GM12891 (cell line): ENCODE results near the gene FOXL2.

ENCODE experiments used
- DNase-seq: peaks from one replicate; pipeline ENCODE4 v3.0.0; 2011; ENCODE audit warnings: low spot score; ENCODE audit not compliant: insufficient read length
- FAIRE-seq: peaks from 2 replicates; lab custom pipeline; 2011; peaks lifted over from hg19 to GRCh38; lab: Jason Lieb, UNC
- PAX5 ChIP-seq: IDR thresholded peaks from 2 replicates; pipeline ENCODE4 v1.6.1; 2011; ENCODE audit warnings: low read length, moderate library complexity, mild to moderate bottlenecking; ENCODE audit not compliant: insufficient read depth, severe bottlenecking
- POLR2A ChIP-seq: IDR thresholded peaks from 2 replicates; pipeline ENCODE4 v1.6.1; 2011; ENCODE audit warnings: low read depth, low read length, control low read depth
- POLR2AphosphoS5 ChIP-seq: IDR thresholded peaks from 2 replicates; pipeline ENCODE4 v1.6.1; 2011; ENCODE audit warnings: low read depth, low read length, control low read depth
- POU2F2 ChIP-seq: IDR thresholded peaks from 2 replicates; pipeline ENCODE4 v1.6.1; 2011; ENCODE audit warnings: low read depth, mild to moderate bottlenecking, control low read depth, low read length, moderate library complexity
- SPI1 ChIP-seq: IDR thresholded peaks from 2 replicates; pipeline ENCODE4 v1.6.1; 2011; ENCODE audit warnings: low read depth, low read length, control low read depth
- TAF1 ChIP-seq: IDR thresholded peaks from 2 replicates; pipeline ENCODE4 v1.6.1; 2011; ENCODE audit warnings: low read depth, low read length, control low read depth

The FOXL2 gene

DNA sequence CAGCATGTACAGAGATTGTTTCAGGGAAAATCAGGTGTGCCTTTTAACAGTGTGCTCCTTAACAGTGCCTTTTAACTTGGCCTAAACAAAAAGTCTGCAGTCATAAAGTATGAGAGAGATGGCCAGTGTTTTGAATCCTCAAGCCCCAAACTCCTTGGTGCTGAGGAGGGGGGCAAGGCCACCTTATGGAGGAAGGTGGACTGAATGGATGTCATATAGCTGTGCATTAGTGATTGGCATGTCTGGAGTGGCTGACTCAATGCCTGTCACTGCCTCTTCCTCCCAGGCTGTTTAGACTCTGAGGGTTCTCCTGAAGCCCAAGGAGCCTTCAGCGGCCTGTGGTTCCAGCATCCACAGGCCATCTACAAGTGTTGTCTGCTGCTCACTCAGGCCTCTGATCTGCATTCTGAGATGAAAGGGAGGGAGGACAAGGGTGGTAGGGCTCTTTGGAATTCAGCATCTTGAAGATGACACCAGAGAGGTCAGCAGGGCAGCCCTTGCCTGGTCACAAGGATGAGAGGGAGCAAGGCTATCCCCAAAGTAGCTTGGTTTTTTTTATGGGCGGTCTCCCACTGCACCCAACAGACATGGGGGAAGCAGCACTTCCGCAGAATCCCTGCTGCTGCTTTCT, 1.5 kb upstream of the FOXL2 start:
- TF ChIP-seq SPI1 (no peak), POLR2A (no peak), POU2F2 (no peak), POLR2AphosphoS5 (no peak), PAX5 (no peak), TAF1 (no peak)
- DNase-seq: no peak
- FAIRE-seq: no peak

DNA sequence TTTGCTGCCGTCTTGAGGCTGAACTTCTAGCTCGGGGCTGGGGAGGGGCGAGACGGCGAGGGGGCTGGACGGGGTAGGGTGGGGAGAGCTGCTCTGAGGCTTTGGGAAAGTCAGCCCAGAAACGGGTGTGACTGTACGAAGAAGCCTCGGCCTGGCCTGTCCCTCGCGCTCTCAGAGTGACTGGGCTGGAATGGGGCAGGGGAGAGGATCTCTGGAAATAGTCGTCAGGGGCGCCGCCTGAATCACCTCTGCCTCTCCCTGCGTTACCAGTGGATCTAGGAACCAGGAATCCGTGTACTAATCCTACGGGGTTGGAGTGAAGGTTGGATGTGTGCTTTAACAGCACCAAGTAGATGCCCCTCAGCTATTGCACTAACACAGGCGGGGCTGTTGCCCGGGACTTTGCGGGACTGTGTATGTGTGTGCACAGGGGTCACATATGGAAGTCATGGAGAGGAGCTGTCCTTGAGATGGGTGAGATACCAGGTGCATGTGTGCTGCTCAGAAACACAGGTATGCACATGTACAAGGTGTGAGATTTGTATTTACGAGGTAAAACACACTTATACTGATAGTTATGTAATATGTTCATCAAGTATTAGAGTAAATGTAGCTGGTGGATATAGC, 671 bp upstream of the FOXL2 start:
- TF ChIP-seq POLR2AphosphoS5: no peak
- no peak for TF ChIP-seq POU2F2
- no peak for DNase-seq
- no peak for FAIRE-seq

GRCh38 chr3:138945709-138946662, 951 bp downstream of the FOXL2 start:
- FAIRE-seq (peak; percentile 5), DNase-seq (no peak)
- TF ChIP-seq PAX5 (no peak), TAF1 (no peak), SPI1 (no peak), POLR2AphosphoS5 (no peak), POU2F2 (no peak), POLR2A (no peak)

DNA sequence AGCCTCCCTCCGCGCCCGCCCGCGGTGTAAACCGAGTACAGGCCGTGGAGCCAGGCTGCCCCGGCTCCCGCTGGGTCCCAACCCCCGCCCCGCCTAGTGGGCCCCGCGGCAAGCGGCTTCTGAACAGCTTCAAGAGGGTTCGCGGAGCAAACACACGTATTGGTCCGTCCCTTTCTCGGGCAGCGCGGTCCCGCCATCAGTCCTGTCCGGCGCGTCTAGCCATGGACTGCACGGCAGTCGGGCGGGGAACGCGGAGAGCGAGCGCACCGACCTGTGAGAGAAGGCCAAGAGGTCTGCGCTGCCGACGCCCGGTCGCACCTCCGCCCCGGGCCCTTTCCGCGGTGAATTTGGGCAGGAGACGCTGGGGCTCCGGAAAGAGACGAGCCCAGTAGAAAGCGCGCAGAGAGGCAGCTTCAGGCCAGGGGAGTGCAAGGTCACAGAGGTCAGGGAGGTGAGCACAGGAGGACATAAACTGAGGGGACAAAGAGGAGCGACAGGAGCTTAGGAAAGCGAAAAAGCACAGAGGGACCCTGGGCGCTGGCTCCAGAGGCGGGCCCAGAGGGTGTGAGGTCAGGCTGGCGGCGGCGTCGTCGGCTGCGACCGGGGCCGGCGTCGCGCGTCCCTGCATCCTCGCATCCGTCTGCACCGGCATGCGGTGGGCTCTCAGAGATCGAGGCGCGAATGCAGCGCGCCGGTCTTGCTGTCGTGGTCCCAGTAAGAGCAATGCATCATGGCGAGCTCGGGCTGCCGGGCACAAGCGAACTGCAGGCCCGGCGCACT, 1.8 kb downstream of the FOXL2 start:
- DNase-seq (no peak), FAIRE-seq (no peak)
- TF ChIP-seq SPI1: no peak
- no peak for TF ChIP-seq POLR2AphosphoS5
- no peak for TF ChIP-seq POLR2A
- TF ChIP-seq TAF1: no peak

GRCh38 chr3:138944654-138944928, 2.3 kb downstream of the FOXL2 start:
- DNase-seq (no peak), FAIRE-seq (no peak)
- TF ChIP-seq POLR2AphosphoS5: no peak
- TF ChIP-seq TAF1: no peak
- TF ChIP-seq SPI1: no peak
- TF ChIP-seq PAX5: no peak
- no peak for TF ChIP-seq POU2F2

DNA sequence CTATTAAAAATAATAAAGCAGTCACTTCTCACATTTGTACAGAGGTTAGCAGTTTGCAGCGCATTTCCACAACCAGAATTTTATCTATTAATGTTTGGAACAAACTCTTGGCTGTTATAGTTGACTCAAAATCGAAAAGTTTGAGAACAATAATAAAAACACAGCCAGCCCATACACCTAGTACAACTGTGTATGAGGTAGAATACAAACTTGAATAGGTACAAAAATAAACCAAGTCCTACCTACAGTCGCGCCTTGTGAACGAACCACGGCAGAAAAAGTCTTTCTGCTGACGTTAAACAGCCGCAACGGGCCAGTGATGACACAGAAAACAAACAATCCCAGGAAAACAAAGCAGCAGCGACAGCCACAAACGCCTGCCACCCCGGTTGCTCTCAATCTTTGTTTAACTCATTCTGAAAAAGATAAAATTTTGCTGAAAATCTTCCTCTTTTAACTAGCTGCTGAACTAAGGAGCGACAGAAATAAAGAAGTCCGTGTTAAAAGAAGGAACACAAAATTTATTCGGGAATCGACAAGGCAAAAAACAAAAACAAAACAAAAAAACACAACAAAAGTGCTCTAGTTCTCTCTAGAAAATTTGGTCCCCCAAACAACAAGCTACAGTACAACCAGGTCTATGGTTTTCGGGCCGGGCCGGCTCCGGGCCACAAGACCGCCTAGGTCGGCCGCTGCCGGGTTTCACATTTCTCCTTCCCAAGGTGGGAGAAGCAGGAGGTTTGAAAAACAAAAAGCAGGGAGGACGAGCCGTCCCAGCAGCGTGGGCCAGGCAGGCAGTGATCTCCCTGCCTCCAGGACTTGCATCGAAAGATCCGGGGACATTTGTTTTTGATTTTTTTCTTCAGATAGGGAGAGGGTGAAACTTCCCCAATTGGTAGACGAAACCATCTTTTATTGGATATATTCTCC, 2.9 kb downstream of the FOXL2 start:
- no peak for FAIRE-seq
- TF ChIP-seq POLR2A (no peak), SPI1 (no peak), TAF1 (no peak), POLR2AphosphoS5 (no peak), PAX5 (no peak), POU2F2 (no peak)
- DNase-seq: no peak

- FAIRE-seq: no peak
- TF ChIP-seq POLR2A (no peak), POLR2AphosphoS5 (no peak), PAX5 (no peak), SPI1 (no peak), TAF1 (no peak), POU2F2 (no peak)
Observed at GRCh38 chr3:138942861-138943623, 3.9 kb downstream of the FOXL2 start.

GRCh38 chr3:138942271-138942670, 4.7 kb downstream of the FOXL2 start:
- no peak for DNase-seq
- no peak for TF ChIP-seq POLR2A
- TF ChIP-seq POLR2AphosphoS5: no peak
- TF ChIP-seq TAF1: no peak
- no peak for TF ChIP-seq POU2F2
- no peak for TF ChIP-seq PAX5
- TF ChIP-seq SPI1: no peak
- FAIRE-seq: no peak

More at GRCh38 chr3:138942861-138943623, 3.9 kb downstream of the FOXL2 start:
- DNase-seq: no peak
